GM18907 (cell line): ENCODE results near the gene PPM1F.

Source experiments
- ATAC-seq: cut with Tn5 transposase; IDR thresholded peaks from one replicate; pipeline ENCODE4 v1.9.1; 2021; ENCODE audit warnings: mild to moderate bottlenecking, moderate library complexity; ENCODE audit not compliant: unreplicated experiment

Gene PPM1F

DNA sequence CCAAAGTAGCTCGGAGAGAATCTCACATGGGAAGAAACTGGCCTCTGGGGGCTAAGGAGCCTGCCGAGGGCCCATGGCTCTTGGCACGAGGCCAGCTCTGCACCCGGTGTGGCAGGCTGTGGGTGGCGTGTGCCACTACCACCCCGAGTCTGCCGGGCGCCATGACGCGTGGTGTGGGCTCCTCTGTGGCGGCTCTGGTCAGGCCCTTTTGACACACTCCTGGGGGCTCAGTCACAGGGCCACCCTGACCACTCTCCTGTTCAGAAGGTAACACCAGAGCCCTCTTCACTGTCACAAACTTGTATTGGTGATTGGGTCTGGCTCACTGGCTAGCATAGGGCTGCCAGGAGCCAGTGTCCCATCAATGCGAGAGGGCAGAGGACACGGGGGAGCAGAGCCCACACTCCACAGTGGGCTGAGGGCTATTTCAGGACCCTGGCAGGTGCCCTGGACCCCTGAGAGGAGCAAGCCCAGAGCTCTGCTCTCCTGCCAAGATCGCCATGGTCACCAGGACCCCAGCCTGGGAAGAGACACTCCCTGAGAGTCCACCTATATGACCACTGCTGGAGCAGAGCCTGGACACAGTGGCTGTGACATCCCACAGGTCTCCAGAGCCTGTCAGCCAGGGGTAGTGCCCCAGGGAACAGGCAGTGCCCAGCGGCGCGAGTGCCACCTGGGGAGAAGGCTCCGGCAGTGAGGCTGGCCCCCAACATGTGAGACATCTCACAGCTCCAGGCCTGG is 8.6 kb upstream of the PPM1F start:
- no peak for ATAC-seq

DNA sequence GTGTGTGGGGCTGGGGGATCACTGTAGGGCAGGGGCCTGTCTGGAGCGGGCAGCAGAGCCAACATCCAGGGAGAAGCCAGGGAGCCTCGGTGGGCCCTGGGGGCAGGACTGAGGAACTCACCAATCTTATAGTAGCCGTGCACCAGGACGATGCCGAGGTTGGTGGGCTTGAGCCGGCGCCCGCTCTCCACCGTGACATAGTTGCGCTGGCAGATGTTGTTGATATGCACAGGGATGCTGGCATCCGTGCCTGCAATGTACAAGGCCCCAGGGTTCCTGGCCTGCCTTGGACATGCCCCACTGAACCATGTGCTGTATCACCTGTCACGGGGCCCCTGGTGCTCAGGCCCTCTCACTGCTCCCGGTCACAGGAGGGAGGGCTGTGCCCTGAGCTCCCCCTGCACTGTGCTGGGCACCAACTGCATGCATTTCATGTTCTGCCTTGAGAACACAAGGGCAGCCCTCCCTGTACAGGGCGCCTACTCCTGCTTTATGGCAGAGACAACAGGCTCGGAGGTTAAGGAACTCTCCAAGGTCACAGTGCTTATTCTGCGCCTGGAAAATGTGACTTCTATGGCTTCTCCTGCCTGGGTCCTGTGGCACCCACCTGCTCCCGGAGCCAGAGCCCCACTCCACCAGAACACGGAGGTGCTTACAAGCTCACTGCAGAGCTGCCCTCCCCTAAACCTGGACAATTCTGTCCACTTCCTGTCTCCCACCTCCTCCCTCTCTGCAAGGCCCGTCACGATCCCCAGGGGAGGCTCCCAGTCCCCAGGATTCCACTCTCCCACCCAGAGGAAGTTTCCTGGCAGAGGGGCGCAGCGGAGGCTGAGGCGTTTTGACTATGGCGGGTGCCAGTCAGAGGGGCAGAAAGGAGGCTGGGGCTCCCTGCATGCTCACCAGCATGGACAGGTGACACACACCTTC is 7.8 kb upstream of the PPM1F start:
- no peak for ATAC-seq

GRCh38 chr22:21959274-21960074 is 6.8 kb upstream of the PPM1F start:
- ATAC-seq = no peak

GRCh38 chr22:21958360-21959273 is 6.0 kb upstream of the PPM1F start:
- ATAC-seq = no peak

- peak; percentile 30 for ATAC-seq
Measured at GRCh38 chr22:21951931-21952465, 650 bp downstream of the PPM1F start.

- no peak for ATAC-seq
Measured at GRCh38 chr22:21951062-21951461, 1.6 kb downstream of the PPM1F start.

DNA sequence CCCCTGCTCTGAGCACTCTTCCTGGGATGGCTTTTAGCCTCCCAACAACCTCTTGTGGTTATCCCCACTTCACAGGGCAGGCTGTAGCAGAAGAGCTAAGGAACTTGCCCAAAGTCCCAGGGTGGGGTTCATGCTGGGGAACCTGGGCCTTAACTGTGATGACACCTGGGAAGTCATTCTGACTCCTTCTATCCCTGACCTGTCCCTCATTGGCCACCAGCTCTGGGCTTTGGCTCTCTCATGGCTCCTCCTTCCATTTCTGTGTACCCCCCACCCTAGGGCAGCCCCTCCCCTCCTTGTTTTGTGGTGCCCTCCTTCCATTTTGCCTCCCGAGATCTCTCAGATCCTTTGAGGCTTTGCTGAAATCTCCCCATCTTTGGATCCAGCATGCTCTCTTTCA is 2.7 kb downstream of the PPM1F start:
- ATAC-seq = no peak

GRCh38 chr22:21949569-21949918 is 3.1 kb downstream of the PPM1F start:
- ATAC-seq = no peak

GRCh38 chr22:21948824-21949568 is 3.7 kb downstream of the PPM1F start:
- ATAC-seq = no peak

- ATAC-seq = no peak
Measured at GRCh38 chr22:21948390-21948789, 4.3 kb downstream of the PPM1F start.

DNA sequence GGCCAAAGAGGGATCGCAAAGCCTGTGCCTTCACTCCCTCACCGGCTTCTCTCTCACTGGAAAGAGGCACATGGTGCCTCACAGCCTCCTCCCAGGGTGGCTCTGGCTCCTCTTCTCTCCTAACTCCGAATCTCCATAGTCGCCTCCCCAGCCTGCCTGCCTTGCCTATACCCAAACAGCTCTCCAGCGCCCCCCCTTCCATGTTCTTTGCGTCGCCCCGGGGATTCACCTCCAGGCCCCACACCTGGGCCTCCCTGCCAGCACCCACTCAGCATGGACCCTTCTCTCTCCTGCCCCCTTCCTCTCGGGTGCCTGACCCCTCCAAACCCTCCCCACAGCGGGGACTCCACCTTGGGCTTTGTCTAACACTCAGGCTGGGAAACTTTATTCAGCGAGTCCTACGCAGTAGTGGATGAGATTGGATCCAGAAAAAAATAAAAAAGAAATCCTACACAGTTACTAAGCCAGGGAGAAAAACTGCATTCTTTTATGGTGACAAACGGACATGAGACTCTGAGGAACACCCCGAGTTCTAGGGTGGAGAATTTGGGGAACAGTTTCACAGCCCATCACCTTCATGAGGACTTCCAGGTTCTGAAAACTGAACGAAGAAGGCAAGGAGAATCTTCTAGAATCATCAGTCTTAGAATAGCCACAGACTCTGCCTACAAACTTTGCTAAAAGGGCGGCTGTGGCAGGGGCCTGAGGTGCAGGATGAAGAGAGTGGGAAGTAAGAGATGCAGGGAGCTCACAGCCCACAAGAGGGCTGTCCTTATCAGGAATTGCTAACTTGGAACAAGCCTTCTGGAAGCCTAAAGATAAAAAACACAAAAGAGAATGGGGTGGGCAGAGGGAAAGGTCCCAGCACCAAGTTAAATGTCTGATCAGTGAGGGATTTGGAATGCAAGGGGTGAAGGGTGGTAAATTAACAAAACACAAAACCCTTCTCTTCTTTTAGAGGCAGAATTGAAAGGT is 5.3 kb downstream of the PPM1F start:
- no peak for ATAC-seq

DNA sequence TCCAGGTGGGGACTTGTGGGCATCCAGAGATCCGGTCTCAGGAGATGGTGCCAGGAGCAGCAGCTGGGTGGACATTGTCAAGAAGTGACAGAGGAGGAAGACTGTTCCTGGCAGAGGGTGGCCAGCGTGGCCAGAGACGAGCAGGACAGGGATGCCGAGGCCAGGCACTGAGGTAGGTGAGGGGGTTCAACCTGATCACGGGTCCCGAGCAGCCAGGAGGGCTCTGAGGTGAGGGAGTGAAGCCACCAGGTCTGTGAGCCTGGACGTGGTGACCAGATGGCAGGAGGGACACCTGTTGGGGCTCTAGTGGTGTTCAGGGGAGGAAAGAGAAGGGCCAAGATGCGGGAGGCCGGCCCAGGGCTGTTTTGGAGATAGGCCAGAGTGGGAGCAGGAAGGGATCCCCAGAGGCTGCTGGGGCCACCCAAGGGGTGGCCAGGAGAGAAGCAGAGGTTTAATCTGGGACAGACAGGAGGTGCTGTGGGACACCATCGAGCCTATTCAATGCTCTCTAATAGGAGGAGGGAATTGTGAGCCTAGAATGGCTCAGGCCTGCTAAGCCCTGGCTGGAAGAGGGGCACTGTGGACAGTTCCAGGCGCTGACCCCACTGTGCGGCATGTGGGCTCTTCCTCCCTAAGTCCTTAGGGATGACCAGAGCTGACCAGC is 6.3 kb downstream of the PPM1F start:
- no peak for ATAC-seq

- ATAC-seq = no peak
Measured at GRCh38 chr22:21945453-21946261, 7.0 kb downstream of the PPM1F start.

- no peak for ATAC-seq
Measured at GRCh38 chr22:21944871-21945270, 7.8 kb downstream of the PPM1F start.

- ATAC-seq = no peak
Measured at GRCh38 chr22:21943571-21944448, 8.8 kb downstream of the PPM1F start.
